ENCODE results near the gene ADGB. TPM values are rescaled to one million over a fixed set of nuclear protein-coding genes. Genes with fewer than 3 reads are reported as not detected.

ADGB gene
- total RNA-seq, 1 experiment from 2014 or later: not detected

GRCh38 chr6:146574211-146574610 lies 24.6 kb upstream of the ADGB start:
- CTCF ChIA-PET: no interaction called here
- no peaks in the 10 kb centered on the region for H3F3A ChIP-seq (ENCODE audit: low read length, unreplicated experiment)
- DNase-seq (no peak), ATAC-seq (no peak)
- POLR2A ChIA-PET (ENCODE audit: unreplicated experiment): no interaction called here
- BruUV-seq (replicated peaks): no TSS peak
- H2AFZ ChIP-seq (ENCODE audit: low read length): no peak overlapping the region
- H3K9ac ChIP-seq (ENCODE audit: low read length): no peak overlapping the region
- H3K4me3 ChIP-seq (ENCODE audit: low read length): no peak overlapping the region
- no peaks in the 10 kb centered on the region for H3K27me3 ChIP-seq (ENCODE audit: low read length)
- TF ChIP-seq EZH2phosphoT487 (IDR thresholded peaks at IDR 0.05; ENCODE audit: borderline replicate concordance, low read length) (no peak), CTCF (conservative IDR thresholded peaks at IDR 0.05; ENCODE audit: low read depth, low read length) (no peak), EZH2 (IDR thresholded peaks at IDR 0.05; ENCODE audit: low read length, unreplicated experiment) (no peak)
- no peaks in the 10 kb centered on the region for H3K4me1 ChIP-seq (ENCODE audit: insufficient read depth, low read length)
- H3K4me2 ChIP-seq (ENCODE audit: low read length): no peak overlapping the region
- no peaks in the 10 kb centered on the region for H3K9me3 ChIP-seq (ENCODE audit: low read length)
- H3K79me2 ChIP-seq (ENCODE audit: low read length): no peaks in the 10 kb centered on the region
- intact Hi-C loops (cut with micrococcal nuclease): no loop called here
- no peaks in the 10 kb centered on the region for H3K36me3 ChIP-seq (ENCODE audit: low read depth, low read length)
- H3K9me2 ChIP-seq (replicated peaks; ENCODE audit: low read length): no peaks in the 10 kb centered on the region
- H4K20me1 ChIP-seq (ENCODE audit: low read length): no peaks in the 10 kb centered on the region
- no peak overlapping the region for H3K27ac ChIP-seq (ENCODE audit: low read length)

- Histone ChIP-seq H3K4me3 (ENCODE audit: low read length) (no peak overlapping the region), H3K79me2 (ENCODE audit: low read length) (no peaks in the 10 kb centered on the region), H3K9ac (ENCODE audit: low read length) (no peak overlapping the region), H3K27me3 (ENCODE audit: low read length) (no peaks in the 10 kb centered on the region), H3K36me3 (ENCODE audit: low read depth, low read length) (no peaks in the 10 kb centered on the region), H3K9me2 (replicated peaks; ENCODE audit: low read length) (no peaks in the 10 kb centered on the region), H3F3A (ENCODE audit: low read length, unreplicated experiment) (no peaks in the 10 kb centered on the region), H3K4me2 (ENCODE audit: low read length) (no peak overlapping the region), H2AFZ (ENCODE audit: low read length) (no peak overlapping the region), H4K20me1 (ENCODE audit: low read length) (no peaks in the 10 kb centered on the region), H3K9me3 (ENCODE audit: low read length) (no peaks in the 10 kb centered on the region), H3K27ac (ENCODE audit: low read length) (no peak overlapping the region), H3K4me1 (ENCODE audit: insufficient read depth, low read length) (no peaks in the 10 kb centered on the region)
- ATAC-seq (no peak), DNase-seq (peak; percentile 26)
- no peak for TF ChIP-seq CTCF (conservative IDR thresholded peaks at IDR 0.05; ENCODE audit: low read depth, low read length)
- no peak for TF ChIP-seq EZH2 (IDR thresholded peaks at IDR 0.05; ENCODE audit: low read length, unreplicated experiment)
- TF ChIP-seq EZH2phosphoT487 (IDR thresholded peaks at IDR 0.05; ENCODE audit: borderline replicate concordance, low read length): no peak
- ChIA-PET POLR2A (ENCODE audit: unreplicated experiment) (no interaction called here), CTCF (no interaction called here)
- BruUV-seq (replicated peaks): no TSS peak
- intact Hi-C loops (cut with micrococcal nuclease): no loop called here
Observed at GRCh38 chr6:146578054-146578453, 20.7 kb upstream of the ADGB start.

GRCh38 chr6:146581968-146582367 lies 16.8 kb upstream of the ADGB start:
- Histone ChIP-seq H3K79me2 (ENCODE audit: low read length) (no peaks in the 10 kb centered on the region), H3K4me3 (ENCODE audit: low read length) (no peak overlapping the region), H4K20me1 (ENCODE audit: low read length) (no peaks in the 10 kb centered on the region), H3F3A (ENCODE audit: low read length, unreplicated experiment) (no peaks in the 10 kb centered on the region), H3K9ac (ENCODE audit: low read length) (no peak overlapping the region), H3K27me3 (ENCODE audit: low read length) (no peaks in the 10 kb centered on the region; the same call in 1 of the 2 replicates), H3K36me3 (ENCODE audit: low read depth, low read length) (no peaks in the 10 kb centered on the region), H3K4me1 (ENCODE audit: insufficient read depth, low read length) (no peaks in the 10 kb centered on the region), H3K27ac (ENCODE audit: low read length) (no peak overlapping the region), H3K9me3 (ENCODE audit: low read length) (no peaks in the 10 kb centered on the region), H3K9me2 (replicated peaks; ENCODE audit: low read length) (no peaks in the 10 kb centered on the region), H2AFZ (ENCODE audit: low read length) (no peak overlapping the region), H3K4me2 (ENCODE audit: low read length) (no peak overlapping the region)
- ATAC-seq (no peak), DNase-seq (no peak)
- no peak for TF ChIP-seq CTCF (conservative IDR thresholded peaks at IDR 0.05; ENCODE audit: low read depth, low read length)
- no peak for TF ChIP-seq EZH2phosphoT487 (IDR thresholded peaks at IDR 0.05; ENCODE audit: borderline replicate concordance, low read length)
- no peak for TF ChIP-seq EZH2 (IDR thresholded peaks at IDR 0.05; ENCODE audit: low read length, unreplicated experiment)
- no TSS peak for BruUV-seq (replicated peaks)
- intact Hi-C loops (cut with micrococcal nuclease): no loop called here
- CTCF ChIA-PET: no interaction called here
- POLR2A ChIA-PET (ENCODE audit: unreplicated experiment): no interaction called here
